MV-4-11 (cell line): ENCODE results near the gene ZNF606.

Experiments used
- DNase-seq: peaks from one replicate; lab custom pipeline; 2025; lab: John Stamatoyannopoulos, UW

ZNF606 gene

GRCh38 chr19:57927587-57927986 lies 75.0 kb downstream of the ZNF606 start:
- DNase-seq = no peak
